NCI-H748 (cell line): Measurements from ENCODE around the gene DNAJA3.

ENCODE experiments used
- DNase-seq: peaks from one replicate; lab custom pipeline; 2025; ENCODE audit not compliant: unreplicated experiment; lab: John Stamatoyannopoulos, UW

The DNAJA3 gene

DNA sequence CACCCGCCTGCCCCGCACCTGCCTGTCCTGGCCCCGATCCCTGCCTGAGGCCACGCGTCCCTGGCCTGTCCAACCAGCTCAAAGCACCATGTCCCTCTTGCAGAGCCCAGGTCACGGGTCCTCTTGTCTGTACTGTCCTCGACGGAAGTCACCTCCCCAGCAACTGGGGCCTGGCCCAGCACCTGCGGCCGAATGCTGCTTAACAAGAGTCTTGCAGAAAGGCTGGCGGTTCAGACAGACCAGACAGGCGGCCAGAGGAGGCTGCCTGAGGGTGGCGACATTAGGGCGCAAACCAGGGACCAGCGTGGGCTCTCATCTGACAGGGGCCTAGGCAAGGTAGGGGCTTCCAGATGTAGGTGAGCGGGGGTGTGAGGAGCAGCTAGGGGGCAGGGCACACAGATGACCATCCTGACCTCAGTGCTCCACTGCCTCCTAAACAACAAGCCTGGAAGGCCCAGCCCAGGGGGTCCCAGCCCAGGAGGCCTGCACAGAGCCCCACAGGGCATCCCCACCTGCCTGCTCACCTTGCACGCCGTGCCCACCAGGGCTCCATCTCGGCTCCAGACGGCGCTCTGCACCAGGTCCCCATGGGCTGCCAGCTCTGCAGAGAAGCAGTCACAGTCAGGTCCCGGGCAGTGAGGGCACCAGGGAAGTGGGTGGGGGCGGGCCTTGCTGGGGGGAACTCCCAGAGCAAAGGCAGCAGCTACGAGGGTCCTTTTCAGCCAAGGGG lies 20.5 kb upstream of the DNAJA3 start:
- DNase-seq = no peak

DNA sequence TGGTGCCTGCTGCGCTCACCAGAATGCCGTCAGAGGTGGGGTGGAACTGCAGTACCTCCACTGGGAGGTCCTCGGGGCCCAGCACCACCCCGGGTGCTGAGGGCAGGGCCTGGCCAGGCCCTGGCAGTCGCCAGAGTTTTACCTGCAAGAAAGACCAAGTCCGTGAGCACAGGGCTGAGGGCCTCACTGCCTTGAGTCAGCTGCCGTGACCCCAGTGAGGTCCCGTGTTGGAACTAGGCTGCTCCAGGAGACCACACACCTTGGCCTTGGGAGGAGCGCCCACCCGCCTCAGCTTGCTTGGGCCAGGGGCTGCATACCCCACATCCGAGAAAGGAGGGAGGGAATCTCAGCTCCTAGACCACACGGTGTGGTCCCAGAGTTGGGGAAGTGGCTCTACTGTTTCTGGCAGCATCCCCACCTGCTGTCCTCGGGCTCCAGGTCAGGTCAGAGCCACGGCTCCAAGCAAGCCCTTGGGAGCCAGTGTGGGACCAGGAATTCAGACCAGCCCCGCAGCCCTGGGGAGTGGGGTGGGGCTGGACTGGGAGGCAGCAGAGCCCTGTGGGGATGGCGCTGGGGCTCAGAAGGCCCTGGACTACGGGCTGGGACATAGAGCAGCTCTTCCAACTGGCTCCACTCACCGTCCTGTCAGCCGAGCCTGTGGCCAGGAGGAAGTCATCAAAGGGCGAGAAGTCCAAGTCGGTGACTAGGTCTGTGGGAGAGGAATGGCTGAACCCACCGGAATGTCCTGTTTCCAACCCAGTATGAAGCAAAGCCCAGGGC lies 17.9 kb upstream of the DNAJA3 start:
- no peak for DNase-seq

DNA sequence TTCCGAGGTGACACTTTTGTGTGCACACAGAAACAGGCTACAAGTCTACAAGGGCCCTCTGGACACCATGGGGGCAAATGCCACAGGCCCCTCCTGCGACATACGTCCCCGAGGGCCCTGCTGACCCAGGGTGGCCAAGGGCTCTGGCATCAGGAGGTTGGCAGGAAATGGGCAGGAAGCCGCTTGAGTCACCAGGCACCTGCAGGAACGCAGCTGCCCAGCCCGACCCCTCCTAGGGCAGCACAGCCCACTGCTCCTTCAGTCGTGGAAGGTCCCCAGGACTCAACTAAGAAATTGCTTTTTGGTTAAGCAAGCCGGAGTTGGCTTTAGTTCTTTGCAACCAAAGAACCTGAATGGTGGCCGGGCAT lies 17.4 kb upstream of the DNAJA3 start:
- DNase-seq = no peak

- DNase-seq = no peak
Measured at GRCh38 chr16:4409081-4409932, 16.4 kb upstream of the DNAJA3 start.

- DNase-seq = peak; percentile 54
Measured at GRCh38 chr16:4410335-4411075, 15.2 kb upstream of the DNAJA3 start.

DNA sequence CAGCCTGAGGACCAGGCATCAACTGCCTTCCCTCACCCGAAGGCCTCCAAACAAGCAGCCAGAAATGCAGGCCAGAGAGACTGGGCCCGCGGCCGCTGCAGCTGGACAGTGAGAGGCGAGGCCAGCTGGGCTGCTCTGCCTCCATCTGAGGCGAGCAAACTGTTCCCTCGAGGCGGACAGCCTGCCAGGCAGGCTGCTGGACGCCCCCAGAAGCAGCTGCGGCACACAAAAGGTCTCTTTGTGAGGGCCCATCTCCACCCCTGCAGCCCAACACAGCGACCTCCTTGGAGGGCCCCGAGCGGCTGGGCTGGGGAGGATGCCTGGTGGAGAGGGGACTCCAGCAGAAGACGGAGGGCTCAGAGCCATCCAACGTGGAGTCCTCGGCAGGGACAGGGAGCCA lies 14.0 kb upstream of the DNAJA3 start:
- no peak for DNase-seq

GRCh38 chr16:4412159-4412558 lies 13.5 kb upstream of the DNAJA3 start:
- no peak for DNase-seq

- DNase-seq = no peak
Measured at GRCh38 chr16:4412854-4413253, 12.8 kb upstream of the DNAJA3 start.

DNA sequence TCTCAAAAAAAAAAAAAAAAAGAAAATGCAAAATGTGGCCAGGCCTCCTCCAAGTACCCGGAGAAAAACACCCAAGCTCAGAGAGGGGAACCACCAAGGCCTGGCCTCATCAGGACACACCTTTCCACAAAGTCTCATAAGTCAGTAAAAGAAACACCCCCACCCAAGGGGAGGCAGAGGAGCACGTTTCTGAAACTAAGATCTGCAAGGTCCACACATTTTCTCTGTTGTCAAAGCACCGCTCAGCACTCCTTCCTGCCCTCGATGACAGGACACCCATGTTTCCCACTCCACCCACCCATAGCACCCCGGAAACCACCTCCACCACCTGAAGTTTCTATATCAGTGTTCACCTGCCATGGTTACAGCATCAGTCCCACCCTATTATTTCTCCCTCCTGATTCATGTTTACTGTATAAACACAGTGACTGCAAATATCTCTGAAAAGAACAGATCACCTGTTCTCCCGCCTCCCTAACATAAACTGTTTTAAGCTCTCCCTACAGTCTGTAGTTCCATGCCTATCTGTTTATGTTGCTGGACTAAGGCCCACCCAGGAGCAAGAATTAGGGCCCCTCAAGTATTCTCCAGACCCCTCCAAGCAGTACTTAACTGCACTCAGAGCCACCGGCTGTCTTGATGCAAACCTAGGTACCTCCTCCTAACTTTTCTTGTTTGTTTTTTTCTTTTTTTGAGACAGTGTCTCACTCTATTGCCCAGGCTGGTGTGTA lies 11.3 kb upstream of the DNAJA3 start:
- DNase-seq = peak; percentile 23

- peak; percentile 21 for DNase-seq
Measured at GRCh38 chr16:4415538-4416199, 10.0 kb upstream of the DNAJA3 start.

DNA sequence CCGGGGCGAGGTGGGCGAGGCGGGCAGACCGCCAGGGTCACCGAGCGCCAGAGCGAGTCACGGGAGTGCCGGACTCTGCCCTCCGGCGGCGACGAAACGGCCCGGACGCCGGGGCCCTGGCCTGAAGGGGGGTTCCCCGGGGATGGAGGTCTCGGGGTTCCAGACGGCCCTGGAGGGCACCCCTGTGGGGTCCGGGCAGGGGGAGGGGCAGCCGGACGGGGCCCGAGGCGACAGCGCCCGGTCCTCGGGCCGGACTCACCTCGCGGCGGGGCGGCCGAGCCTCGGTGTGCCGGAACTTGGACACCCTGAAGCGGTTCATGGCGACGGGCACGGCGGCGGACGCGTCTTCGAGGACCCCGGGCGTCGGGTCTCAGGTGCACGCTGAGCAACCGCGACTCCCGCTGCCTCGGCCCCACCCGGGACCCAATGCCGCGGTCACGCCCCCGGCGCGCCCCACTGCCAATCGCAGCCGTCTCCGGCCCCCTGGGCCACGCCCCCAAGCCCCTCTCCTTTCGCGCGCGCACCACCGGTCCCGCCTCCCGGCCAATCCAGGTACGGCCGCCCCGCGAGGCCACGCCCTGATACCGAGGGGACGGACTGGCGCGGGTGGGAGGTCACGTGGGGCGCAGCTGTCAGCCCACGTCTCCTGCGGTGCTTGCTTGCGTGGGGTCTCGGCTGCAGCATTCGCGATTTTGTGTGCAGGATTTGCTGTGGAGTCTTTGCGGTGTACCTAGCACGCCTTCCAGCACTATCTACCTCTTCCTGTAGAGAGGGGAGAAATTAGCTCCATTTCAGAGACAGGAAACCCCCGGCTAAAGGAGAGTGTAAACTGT lies 9.3 kb upstream of the DNAJA3 start, which contains the start of gene CORO7:
Gene CORO7 (minus strand): TSS at position 397 of the 833 bp plus-strand sequence. CDS start 78 bp downstream, at position 319.
- DNase-seq = peak; percentile 88

- no peak for DNase-seq
Measured at GRCh38 chr16:4419402-4419959, 6.2 kb upstream of the DNAJA3 start.

- no peak for DNase-seq
Measured at GRCh38 chr16:4420505-4421105, 5.1 kb upstream of the DNAJA3 start.

- peak; percentile 37 for DNase-seq
Measured at GRCh38 chr16:4426021-4426684, 485 bp downstream of the DNAJA3 start.

DNA sequence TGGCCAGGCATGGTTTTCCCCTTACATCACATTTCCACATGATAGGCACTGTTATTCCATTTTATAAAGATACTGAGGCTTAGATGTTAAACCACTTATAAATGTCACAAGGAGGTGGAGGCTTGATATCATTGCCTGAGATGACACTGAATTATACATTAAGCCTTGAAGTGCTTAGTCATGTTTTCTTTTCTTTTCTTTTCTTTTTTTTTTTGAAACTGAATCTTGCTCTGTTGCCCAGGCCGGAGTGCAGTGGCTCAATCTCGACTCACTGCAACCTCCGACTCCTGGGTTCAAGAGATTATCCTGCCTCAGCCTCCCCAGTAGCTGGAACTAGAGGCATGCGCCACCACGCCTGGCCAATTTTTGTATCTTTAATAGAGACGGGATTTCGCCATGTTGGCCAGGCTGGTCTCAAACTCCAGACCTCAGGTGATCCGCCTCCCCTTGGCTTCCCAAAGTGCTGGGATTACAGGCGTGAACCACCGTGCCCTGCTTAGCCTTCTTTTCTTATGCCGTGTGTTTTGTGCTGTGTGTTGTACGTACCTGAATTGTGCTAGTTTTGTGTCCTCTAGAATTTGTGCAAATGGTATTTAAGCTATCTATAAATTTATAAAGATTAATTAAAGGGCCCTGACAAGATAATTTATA lies 1.2 kb downstream of the DNAJA3 start:
- DNase-seq = no peak

GRCh38 chr16:4428500-4428899 lies 2.8 kb downstream of the DNAJA3 start:
- DNase-seq = no peak

DNA sequence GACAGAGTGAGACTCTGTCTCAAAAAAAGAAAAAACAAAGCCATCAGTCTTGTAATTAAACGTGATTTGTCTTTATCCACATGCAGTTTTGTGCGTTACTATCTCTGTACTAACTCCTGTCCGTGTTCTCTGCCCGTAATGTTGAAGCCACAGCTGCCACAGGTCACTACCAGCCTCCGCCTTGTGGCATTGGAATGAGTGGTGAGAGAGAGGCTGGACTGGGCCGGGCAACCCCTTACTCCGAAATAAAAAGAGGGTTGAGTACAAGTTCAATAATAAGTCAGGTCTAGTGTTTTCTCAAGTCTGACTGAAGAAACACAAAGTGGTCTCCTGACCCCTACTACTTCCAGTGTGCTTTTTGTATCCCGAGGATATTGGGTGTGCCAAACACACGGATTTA lies 5.4 kb downstream of the DNAJA3 start:
- DNase-seq = no peak
